GM18868 (cell line): ENCODE data around the gene MAPKAPK5.
"Not testable (repeated sequence)": the region's sequence is repeated elsewhere in the genome, so short reads cannot be mapped to it uniquely, and the experiment has no call there.

ENCODE experiments used
- ATAC-seq: cut with Tn5 transposase; IDR thresholded peaks from one replicate; pipeline ENCODE4 v1.9.1; 2021; ENCODE audit warnings: mild to moderate bottlenecking, moderate library complexity; ENCODE audit not compliant: unreplicated experiment

MAPKAPK5 gene

GRCh38 chr12:111827907-111828306, 14.1 kb upstream of the MAPKAPK5 start:
- no peak for ATAC-seq

DNA sequence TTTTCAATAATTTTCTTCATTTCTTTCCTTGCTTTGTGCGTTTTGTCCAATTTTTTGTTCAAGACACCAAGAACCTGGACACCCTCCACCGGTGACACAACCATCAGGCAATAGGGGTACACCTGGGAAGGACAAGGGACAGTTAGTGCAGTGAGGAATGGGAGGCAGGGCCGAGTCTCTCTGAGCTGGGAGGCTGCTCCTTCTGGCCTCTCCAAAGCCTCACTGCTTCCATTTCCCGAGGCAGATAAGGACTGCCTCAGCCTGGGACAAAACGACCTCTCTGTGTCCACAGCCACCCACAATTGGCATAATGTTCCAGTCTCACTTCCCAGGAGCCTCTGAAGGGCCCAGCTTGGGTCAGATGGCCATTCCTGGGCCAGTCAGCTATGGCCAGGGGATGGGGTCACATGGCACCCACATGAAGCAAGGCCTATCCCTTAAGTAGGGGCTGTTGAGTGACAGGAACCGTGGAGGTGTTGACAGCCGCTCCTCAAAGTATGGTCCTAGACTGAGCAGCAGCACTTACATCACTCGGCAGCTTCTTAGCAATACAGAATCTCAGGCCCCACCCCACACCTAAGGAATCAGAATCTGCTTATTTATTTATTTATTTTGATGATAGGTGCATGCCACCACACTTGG, 13.6 kb upstream of the MAPKAPK5 start:
- ATAC-seq, result no peak

- ATAC-seq, result not testable (repeated sequence)
These were observed 12.4 kb upstream of the MAPKAPK5 start for GRCh38 chr12:111829635-111830034.

DNA sequence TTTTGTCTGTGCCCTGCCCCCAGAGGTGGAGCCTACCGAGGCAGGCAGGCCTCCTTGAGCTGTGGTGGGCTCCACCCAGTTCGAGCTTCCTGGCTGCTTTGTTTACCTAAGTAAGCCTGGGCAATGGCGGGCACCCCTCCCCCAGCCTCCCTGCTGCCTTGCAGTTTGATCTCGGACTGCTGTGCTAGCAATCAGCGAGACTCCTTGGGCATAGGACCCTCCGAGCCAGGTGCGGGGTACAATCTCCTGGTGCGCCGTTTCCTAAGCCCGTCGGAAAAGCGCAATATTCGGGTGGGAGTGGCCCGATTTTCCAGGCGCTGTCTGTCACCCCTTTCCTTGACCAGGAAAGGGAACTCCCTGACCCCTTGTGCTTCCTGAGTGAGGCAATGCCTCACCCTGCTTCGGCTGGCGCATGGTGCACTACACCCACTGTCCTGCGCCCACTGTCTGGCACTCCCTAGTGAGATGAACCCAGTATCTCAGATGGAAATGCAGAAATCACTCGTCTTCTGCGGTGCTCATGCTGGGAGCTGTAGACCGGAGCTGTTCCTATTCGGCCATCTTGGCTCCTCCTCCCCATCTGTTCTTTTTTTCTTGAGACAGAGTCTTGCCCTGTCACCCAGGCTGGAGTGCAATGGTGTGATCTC, 7.2 kb upstream of the MAPKAPK5 start:
- ATAC-seq, result not testable (repeated sequence)

DNA sequence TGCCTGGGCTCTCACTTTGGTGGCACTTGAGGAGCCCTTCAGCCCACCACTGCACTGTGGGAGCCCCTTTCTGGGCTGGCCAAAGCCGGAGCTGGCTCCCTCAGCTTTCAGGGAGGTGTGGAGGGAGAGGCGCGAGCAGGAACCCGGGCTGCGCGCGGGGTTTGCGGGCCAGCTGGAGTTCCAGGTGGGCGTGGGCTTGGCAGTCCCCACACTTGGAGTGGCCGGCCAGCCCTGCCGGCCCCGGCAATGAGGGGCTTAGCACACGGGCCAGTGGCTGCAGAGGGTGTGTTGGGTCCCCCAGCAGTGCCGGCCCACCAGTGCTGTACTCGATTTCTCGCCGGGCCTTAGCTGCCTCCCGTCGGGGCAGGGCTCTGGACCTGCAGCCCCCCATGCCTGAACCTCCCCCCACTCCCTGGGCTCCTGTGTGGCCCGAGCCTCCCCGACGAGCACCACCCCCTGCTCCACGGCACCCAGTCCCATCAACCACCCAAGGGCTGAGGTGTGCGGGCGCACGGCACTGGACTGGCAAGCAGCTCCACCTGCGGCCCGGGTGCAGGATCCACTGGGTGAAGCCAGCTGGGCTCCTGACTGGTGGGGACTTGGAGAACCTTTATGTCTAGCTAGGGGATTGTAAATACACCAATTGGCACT, 6.4 kb upstream of the MAPKAPK5 start:
- ATAC-seq, result not testable (repeated sequence)

DNA sequence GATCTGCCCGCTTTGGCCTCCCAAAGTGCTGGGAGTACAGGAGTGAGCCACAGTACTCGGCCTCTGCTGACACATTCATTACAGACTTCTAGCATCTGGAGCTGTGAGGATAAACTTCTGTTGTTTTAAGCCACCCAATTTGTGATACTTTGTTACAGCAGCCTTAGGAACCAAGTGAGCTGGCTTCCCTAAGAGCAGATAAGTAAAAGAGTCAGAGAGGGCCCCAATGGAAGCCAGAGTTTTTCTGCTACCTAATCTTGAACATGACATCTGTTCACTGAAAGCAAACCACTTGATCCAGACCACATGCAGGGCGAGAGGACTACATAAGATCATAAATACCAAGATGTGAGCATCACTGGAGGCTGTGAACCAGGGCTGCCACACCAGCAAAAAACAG, 3.7 kb upstream of the MAPKAPK5 start:
- ATAC-seq, result no peak

DNA sequence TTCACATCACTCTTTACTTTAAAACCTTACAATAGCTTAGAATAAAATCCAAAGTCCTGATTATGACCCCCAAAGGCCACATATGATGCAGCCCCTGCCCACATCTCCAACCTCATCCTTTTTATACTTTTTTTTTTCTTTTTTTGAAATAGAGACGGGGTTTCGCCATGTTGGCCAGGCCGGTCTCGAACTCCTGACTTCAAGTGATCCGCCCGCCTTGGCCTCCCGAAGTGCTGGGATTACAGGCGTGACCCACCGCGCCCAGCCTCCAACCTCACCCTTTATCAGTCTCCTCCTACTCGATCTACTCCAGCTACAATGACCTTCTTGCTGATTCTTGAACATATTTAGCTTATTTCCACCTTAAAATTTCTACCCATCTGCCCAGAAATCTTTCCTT, 1.2 kb upstream of the MAPKAPK5 start:
- no peak for ATAC-seq

DNA sequence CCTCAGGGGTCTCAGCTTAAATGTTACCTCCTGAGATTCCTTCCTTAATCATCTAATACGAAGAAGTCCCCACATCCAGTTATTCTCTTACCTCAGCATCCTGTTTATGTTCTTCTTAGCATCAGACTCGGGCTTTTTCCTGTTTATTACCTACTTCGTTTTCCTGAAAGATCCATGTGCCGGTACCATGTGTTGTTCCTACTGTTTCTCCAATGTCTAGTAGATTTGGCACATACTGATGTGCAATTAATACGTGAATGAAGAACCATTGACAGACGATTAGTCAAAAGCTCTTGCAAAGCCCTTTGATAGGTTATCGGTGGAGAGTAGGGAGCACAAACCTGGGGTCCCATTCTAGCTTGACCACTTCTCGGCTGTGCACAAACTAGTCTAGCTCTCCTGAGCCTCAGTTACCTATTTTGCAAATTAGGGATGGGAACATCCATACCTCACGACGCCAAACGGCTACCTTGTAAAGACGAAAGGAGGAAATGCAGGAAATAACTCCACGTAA, 735 bp upstream of the MAPKAPK5 start:
- peak; percentile 4 for ATAC-seq

- peak; percentile 25 for ATAC-seq
These were observed 748 bp downstream of the MAPKAPK5 start for GRCh38 chr12:111842556-111843396.

DNA sequence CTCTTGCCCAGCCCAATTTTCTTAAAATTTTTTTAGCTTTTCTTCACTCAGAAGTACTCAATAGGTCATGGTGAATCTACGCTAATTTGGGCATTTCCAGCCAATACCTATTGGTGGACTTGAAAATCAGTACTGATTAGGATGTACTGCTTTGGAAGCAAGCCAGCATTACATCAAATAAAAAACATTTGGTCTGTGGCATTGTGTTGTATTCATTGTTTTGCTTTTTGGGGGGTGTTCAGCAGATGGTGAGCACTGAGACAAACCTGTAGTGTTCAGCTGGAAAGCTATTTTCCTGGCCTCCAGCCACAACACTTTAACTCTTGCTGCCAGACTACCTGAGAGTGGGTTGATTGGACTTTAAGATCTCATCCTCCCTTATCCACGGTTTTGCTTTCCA, 4.0 kb downstream of the MAPKAPK5 start:
- no peak for ATAC-seq

DNA sequence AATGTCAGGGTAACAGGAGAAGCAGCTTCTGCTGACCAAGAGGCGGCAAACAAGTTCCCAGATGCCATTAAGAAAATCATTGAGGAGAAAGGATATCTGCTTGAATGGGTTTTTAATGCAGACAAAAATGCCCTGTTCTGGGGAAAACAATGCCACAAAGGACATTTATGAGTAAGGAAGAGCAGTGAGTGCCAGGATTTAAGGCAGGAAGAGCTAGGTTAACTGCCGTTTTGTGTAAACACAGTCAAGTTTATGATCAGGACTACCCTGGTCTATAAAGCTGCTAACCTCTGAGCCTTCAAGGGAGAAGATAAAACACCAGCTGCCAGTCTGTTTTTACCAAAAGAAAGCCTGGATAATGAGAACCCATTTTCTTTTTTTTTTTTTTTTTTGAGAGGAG, 8.5 kb downstream of the MAPKAPK5 start:
- no peak for ATAC-seq

GRCh38 chr12:111858186-111858585, 16.2 kb downstream of the MAPKAPK5 start:
- no peak for ATAC-seq

GRCh38 chr12:111858778-111859177, 16.8 kb downstream of the MAPKAPK5 start:
- ATAC-seq, result no peak

- no peak for ATAC-seq
These were observed 22.9 kb downstream of the MAPKAPK5 start for GRCh38 chr12:111864913-111865312.

DNA sequence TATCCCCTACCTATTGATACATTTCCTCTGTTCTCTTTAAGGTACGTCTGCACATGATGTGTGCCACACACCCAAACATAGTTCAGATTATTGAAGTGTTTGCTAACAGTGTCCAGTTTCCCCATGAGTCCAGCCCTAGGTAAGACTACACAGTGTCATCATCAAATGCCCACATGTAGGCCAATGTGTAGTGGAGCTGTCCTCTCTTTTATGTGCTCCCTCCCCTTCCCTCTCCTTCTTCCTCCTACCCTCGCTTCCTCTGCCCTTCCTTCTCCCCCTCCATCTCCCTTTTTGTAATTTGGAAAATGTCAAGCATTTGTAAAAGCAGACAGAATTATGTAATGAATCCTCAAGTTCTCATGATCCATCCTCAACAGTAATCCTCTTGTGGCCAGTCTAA, 25.5 kb downstream of the MAPKAPK5 start:
- no peak for ATAC-seq

GRCh38 chr12:111868676-111869588, 26.9 kb downstream of the MAPKAPK5 start:
- no peak for ATAC-seq

DNA sequence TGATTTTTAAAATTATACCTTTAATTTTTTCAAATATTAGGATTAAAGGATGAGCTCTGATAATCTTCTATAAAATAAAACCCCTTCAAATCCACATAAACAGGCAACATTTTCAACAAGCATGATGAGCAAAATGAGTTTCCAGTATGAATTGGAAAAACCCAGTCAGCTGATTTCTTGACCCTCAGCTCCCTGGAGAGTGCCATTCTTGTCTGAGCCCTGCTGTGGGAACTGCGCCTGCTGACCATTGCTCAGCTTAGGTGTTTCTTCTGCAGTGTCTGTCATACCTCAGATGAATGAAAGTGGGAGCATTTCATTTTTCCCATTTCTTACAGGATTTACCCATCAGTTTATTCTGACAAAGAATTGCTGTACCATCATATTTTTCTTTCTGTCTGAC, 27.6 kb downstream of the MAPKAPK5 start:
- ATAC-seq, result no peak

DNA sequence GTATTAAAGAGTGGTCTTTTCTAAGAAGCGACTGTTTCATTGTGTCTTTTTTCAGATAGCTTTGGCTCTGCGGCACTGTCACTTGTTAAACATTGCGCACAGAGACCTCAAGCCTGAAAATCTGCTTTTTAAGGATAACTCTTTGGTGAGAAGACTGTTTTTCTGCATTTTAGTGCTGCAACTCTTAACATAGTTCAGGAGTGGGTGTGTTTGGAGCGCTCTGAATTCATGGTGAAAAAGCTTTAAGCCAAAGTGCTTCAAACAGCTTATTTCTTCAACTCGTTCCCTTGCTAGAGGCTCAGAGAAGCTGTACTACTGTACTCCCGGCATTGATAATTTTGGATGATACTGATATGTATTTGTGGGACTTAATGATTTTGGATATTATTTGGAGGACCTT, 28.2 kb downstream of the MAPKAPK5 start:
- no peak for ATAC-seq

- no peak for ATAC-seq
These were observed 28.7 kb downstream of the MAPKAPK5 start for GRCh38 chr12:111870706-111871105.

- no peak for ATAC-seq
These were observed 31.1 kb downstream of the MAPKAPK5 start for GRCh38 chr12:111873113-111873512.
